Subcutaneous abdominal adipose tissue (tissue), 5 donors: Measurements from ENCODE around the gene DYRK1A.

Experiments used
- H3K27ac ChIP-seq: one replicate; pipeline ENCODE4 v1.7.0; 2013; ENCODE audit warnings: low read depth, mild to moderate bottlenecking, inconsistent platforms, low read length, moderate library complexity
- H3K27me3 ChIP-seq, 5 donors: one replicate each; pipeline ENCODE4 v1.7.0; 2013; ENCODE audit warnings: low read length in 5 of 5, inconsistent platforms in 1 of 5; ENCODE audit not compliant: control insufficient read depth in 5 of 5, insufficient read depth in 4 of 5
- H3K36me3 ChIP-seq, 5 donors: one replicate each; pipeline ENCODE4 v1.7.0; 2013; ENCODE audit warnings: low read length in 5 of 5; ENCODE audit not compliant: control insufficient read depth in 5 of 5, insufficient read depth in 5 of 5
- H3K4me1 ChIP-seq, 5 donors: one replicate each; pipeline ENCODE4 v1.7.0; 2013; ENCODE audit warnings: low read length in 5 of 5, mild to moderate bottlenecking in 3 of 5, moderate library complexity in 1 of 5; ENCODE audit not compliant: control insufficient read depth in 5 of 5, insufficient read depth in 5 of 5
- H3K4me3 ChIP-seq, 5 donors: one replicate each; pipeline ENCODE4 v1.7.0; 2013; ENCODE audit warnings: low read length in 5 of 5, low read depth in 1 of 5
- H3K9ac ChIP-seq, 5 donors: one replicate each; pipeline ENCODE4 v1.7.0; 2013; ENCODE audit warnings: low read length in 5 of 5, mild to moderate bottlenecking in 4 of 5, moderate library complexity in 3 of 5
- H3K9me3 ChIP-seq, 5 donors: one replicate each; pipeline ENCODE4 v1.7.0; 2013; ENCODE audit warnings: low read length in 5 of 5; ENCODE audit not compliant: control insufficient read depth in 5 of 5
- donor health status: healthy.
- donor health status: healthy.
- donor health status: healthy.
- donor health status: healthy.
- donor health status: healthy.

DYRK1A gene

DNA sequence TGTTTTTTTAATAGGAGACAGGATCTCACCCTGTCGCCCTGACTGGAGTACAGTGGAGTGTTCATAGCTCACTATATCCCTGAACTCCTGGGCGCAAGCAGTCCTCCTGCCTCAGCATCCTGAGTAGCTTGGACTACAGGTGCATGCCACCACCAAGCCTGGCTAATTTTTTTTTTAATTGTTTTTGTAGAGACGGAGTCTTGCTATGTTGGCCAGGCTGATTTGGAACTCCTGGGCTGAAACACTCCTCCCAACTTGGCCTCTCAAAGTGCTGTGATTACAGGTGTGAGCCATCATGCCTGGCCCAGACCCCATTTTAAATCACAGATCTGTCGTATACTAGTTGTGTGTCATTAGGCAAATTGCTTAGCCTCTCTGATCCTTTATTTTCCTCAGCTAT lies 161.1 kb downstream of the DYRK1A start:
- no peak overlapping the region for H3K4me3 ChIP-seq
- no peaks in the 10 kb centered on the region for H3K36me3 ChIP-seq
- H3K27me3 ChIP-seq = peaks cover 0 to 12% (median 4%) of the 10 kb centered on the region in 5 donors
- no peaks in the 10 kb centered on the region for H3K9me3 ChIP-seq
- no peak overlapping the region for H3K27ac ChIP-seq
- H3K9ac ChIP-seq = no peak overlapping the region
- peaks cover 0 to 11% (median 10%) of the 10 kb centered on the region in 5 donors for H3K4me1 ChIP-seq

DNA sequence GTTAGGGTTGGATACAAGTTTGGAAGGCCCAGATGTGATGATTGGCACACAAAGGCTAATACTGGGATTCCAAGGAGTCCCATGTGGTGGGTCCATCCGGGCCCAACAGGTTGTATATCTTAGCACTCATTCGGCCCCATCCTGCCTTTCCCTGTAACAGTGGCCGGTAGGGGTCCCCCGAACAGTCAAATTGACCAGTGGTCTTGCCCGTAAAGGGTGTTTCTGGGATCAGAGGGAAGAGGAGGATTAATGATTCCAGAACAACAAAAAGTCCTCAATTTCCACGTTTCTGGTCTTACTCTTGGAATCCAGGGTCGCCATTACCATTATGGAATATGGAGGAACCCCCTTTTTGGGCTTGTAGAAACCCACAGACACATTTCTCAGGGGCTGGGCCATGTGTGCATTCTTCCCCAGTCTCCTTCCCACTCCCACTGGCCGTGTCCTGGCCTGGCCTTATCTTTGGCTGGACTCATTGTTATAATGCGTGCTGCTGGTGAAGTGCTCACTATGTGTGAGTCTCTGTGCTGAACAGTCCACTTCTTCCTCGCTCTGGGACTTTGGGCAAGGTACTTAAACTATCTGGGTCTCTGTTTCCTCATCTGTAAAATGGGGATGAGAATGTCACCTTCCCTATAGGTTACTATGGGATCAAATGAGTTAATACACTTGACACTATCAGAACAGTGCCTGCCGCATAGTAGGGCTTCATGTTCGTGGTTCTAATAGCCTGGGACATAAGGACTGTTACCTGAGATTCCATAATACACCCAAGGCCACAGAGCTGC lies 161.8 kb downstream of the DYRK1A start:
- peaks cover 0 to 18% (median 8%) of the 10 kb centered on the region in 5 donors for H3K27me3 ChIP-seq
- H3K4me3 ChIP-seq = no peak overlapping the region
- peaks cover 0 to 11% (median 9%) of the 10 kb centered on the region in 5 donors for H3K4me1 ChIP-seq
- no peak overlapping the region for H3K27ac ChIP-seq
- no peak overlapping the region for H3K9ac ChIP-seq
- H3K9me3 ChIP-seq = no peaks in the 10 kb centered on the region
- no peaks in the 10 kb centered on the region for H3K36me3 ChIP-seq

DNA sequence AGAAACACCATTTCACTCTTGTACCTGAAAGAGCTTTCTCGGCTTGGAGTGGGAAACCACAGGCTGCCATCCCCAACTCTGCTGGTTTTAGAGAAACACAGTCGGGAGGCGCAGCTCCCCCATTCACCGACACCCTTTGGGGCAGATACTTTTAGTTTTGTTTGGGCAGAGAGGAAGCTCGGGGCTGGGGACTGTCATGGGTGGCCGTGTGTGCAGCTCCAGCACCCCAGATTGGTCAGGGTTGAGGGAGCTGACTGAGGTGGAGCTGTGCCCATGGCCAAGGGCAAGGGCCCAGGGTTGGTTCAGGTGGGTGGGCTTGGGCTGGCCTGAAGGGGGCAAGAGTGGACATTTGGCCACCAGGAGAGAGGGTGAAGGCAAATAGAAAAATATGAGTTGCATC lies 163.1 kb downstream of the DYRK1A start:
- H3K27me3 ChIP-seq = peaks cover 0 to 23% (median 12%) of the 10 kb centered on the region in 5 donors
- H3K9ac ChIP-seq = no peak overlapping the region
- peaks cover 0 to 11% (median 9%) of the 10 kb centered on the region in 5 donors for H3K4me1 ChIP-seq
- H3K27ac ChIP-seq = no peak overlapping the region
- H3K9me3 ChIP-seq = peaks cover 0 to 4% (median 0%) of the 10 kb centered on the region in 5 donors
- no peak overlapping the region for H3K4me3 ChIP-seq
- H3K36me3 ChIP-seq = no peaks in the 10 kb centered on the region

DNA sequence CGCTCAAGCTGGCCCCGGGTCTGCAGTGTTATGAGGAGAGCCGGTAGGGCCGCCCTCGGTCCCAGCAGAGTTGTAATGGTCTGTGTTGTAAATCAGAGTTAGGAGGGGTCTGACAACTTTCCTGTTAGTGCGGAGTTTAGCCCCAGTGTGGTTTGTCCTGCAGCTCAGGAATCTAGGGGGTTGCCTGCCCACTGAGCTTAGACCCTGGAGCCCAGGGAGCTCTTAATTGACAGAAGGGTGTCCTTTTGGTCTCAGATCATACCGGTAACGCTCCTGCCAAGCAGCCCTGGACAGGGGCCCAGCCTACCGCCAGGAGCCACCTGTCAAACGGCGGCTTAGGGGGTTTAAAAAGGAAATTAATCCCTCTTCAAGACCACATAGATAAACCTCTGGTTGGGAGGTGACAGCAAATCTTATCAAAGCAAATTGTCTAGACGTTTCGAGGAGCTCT lies 164.4 kb downstream of the DYRK1A start:
- Histone ChIP-seq H3K36me3 (no peaks in the 10 kb centered on the region), H3K9ac (no peak overlapping the region), H3K4me1 (peaks cover 0 to 11% (median 9%) of the 10 kb centered on the region in 5 donors), H3K27ac (no peak overlapping the region), H3K27me3 (peaks cover 0 to 23% (median 12%) of the 10 kb centered on the region in 5 donors), H3K4me3 (no peak overlapping the region), H3K9me3 (peaks cover 0 to 16% (median 11%) of the 10 kb centered on the region in 5 donors)

DNA sequence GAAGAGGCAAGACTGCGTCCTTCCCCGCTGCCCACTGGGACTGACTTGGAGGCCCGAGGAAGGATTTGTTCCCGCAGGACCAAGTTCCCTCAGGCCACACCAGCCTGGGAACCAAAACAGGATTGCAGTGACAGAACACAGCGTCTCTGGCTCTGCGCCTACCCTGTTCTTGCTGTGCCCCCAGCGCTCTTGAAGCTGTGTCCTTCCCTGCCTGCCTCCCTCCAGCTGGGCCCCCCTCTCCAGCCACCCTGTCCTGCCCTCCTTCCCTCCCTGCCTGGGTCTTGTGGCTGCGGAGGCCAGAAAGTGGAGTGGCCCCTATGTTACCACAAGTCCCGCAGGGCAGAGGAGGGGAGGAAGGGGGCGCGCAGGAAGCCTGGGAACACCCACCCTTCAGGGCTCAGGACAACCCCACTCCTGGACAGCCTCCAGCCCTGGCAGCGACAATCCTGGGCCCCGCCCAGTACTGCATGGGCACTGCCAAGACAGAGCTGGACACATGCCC lies 164.9 kb downstream of the DYRK1A start:
- H3K27me3 ChIP-seq = peaks cover 0 to 23% (median 12%) of the 10 kb centered on the region in 5 donors
- peaks cover 0 to 11% (median 9%) of the 10 kb centered on the region in 5 donors for H3K4me1 ChIP-seq
- H3K36me3 ChIP-seq = no peaks in the 10 kb centered on the region
- H3K27ac ChIP-seq = no peak overlapping the region
- no peak overlapping the region for H3K9ac ChIP-seq
- no peak overlapping the region for H3K4me3 ChIP-seq
- H3K9me3 ChIP-seq = peaks cover 0 to 17% (median 16%) of the 10 kb centered on the region in 5 donors

DNA sequence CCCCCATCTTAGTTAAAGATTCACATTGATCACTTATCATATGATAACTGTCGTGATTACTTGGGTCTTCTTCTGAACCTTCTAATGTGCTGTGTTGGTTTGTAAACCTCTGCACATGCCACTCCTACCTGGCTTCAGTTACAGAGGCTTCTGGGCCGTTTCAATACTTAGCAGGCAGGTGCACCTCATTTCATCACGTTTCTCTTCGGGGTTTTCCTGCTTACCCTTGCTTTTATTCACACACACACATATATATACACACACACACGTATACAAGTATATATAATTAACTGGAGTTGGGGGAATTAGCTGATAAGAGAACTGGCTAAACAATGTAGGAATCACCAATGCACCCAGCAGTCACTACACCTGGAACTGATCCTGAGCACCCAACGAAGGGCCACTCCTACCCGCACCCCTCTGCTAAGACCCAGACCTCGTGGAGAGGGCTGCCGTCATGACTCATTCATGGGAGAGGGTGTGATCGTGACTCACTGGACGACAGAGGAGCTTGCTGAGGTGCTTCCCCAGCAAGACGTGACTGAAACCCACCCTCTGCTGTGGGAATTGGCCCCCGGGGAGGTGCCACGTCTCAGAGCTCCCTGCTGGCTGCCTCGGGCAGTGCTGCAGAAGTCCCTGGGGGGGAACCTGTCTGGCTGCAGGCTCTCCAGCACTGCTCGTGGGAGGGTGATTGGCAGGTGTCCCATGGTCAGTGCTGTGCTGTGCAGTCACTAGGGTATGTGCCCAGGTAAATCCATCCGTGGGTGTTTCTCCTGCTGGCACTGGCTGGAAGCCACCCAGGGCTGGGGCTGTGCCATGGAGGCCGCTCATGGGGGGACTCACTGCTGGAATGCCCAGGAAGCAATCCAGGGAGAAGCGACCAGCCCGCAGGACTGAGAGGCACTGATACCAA lies 166.6 kb downstream of the DYRK1A start:
- H3K4me3 ChIP-seq = no peak overlapping the region
- no peaks in the 10 kb centered on the region for H3K36me3 ChIP-seq
- H3K9ac ChIP-seq = no peak overlapping the region
- H3K27me3 ChIP-seq = peaks cover 0 to 23% (median 12%) of the 10 kb centered on the region in 5 donors
- H3K4me1 ChIP-seq = peaks cover 0 to 11% (median 9%) of the 10 kb centered on the region in 5 donors
- no peak overlapping the region for H3K27ac ChIP-seq
- peaks cover 0 to 23% (median 17%) of the 10 kb centered on the region in 5 donors for H3K9me3 ChIP-seq

DNA sequence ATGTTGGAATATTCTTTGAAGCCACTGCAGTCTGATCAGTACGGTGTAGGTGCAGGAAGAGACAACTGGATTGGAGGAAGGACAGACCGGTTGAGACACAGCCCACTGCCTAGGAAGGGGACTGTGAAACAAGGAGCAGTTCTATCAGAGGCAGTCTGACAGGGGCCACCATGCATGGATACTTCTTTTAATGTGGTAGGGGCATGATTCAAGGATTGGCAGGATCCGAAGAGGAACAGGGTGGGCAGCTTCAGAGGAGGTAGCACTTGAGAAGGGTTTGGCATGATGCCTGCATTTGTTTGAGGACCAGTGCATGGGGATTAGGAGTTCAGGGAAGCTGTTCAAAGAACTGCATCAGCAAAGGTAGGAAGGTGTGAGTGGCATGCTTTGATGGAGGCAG lies 167.9 kb downstream of the DYRK1A start:
- Histone ChIP-seq H3K27me3 (peaks cover 0 to 23% (median 12%) of the 10 kb centered on the region in 5 donors), H3K4me3 (no peak overlapping the region), H3K4me1 (peaks cover 0 to 11% (median 9%) of the 10 kb centered on the region in 5 donors), H3K36me3 (no peaks in the 10 kb centered on the region), H3K27ac (no peak overlapping the region), H3K9ac (no peak overlapping the region), H3K9me3 (peaks cover 0 to 23% (median 17%) of the 10 kb centered on the region in 5 donors)

DNA sequence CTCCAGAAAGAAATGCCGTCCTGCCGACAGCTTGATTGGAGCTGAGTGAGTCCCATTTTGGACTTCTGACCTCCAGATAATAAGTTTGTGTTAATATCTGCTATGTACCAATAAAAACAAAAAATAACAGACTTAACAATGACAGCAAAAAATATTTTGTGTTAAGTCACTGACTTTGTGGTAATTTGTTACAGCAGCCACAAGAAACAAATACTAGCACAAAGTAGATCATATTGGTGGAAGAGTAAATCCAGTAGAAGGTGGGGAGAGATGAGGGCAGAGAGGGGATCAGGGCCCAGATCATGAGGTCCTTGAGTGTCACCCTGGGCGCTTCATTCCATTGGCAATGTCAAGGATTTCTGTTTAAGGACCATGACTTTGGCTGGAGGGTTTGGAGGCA lies 168.6 kb downstream of the DYRK1A start:
- H3K4me1 ChIP-seq = peaks cover 0 to 11% (median 9%) of the 10 kb centered on the region in 5 donors
- H3K36me3 ChIP-seq = no peaks in the 10 kb centered on the region
- H3K9ac ChIP-seq = no peak overlapping the region
- peaks cover 0 to 23% (median 12%) of the 10 kb centered on the region in 5 donors for H3K27me3 ChIP-seq
- H3K9me3 ChIP-seq = peaks cover 0 to 23% (median 17%) of the 10 kb centered on the region in 5 donors
- no peak overlapping the region for H3K27ac ChIP-seq
- no peak overlapping the region for H3K4me3 ChIP-seq

DNA sequence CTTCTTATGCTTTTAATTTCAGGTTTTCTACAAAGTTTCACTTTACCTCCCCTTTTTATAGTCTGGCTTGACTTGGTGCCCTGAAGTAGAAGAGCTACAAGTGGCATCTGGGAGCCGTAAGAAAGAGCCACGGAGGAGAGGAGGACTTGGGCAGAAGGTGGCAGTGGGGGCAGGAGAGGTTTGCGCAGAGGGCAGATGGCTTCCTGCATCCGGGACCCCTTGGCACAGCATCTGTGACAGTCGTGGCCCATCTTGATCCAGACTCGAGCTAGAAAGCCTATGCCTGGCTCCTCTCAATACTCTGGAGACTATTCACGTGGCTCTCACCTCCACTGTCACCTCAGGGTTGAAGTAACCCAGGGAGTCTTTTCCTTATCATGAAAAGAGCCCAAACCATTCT lies 169.1 kb downstream of the DYRK1A start:
- no peak overlapping the region for H3K4me3 ChIP-seq
- peaks cover 0 to 11% (median 9%) of the 10 kb centered on the region in 5 donors for H3K4me1 ChIP-seq

More for the DNA sequence above, 169.1 kb downstream of the DYRK1A start:
- H3K27me3 ChIP-seq = peaks cover 0 to 20% (median 12%) of the 10 kb centered on the region in 5 donors
- peaks cover 0 to 23% (median 17%) of the 10 kb centered on the region in 5 donors for H3K9me3 ChIP-seq
- H3K9ac ChIP-seq = no peak overlapping the region
- H3K27ac ChIP-seq = no peak overlapping the region
- no peaks in the 10 kb centered on the region for H3K36me3 ChIP-seq
